ENCODE results near the gene RAET1L. TPM values are rescaled to one million over a fixed set of nuclear protein-coding genes. Genes with fewer than 3 reads are reported as not detected.

The RAET1L gene
- total and polyA plus RNA-seq, 4 experiments from 2014 or later: not detected

DNA sequence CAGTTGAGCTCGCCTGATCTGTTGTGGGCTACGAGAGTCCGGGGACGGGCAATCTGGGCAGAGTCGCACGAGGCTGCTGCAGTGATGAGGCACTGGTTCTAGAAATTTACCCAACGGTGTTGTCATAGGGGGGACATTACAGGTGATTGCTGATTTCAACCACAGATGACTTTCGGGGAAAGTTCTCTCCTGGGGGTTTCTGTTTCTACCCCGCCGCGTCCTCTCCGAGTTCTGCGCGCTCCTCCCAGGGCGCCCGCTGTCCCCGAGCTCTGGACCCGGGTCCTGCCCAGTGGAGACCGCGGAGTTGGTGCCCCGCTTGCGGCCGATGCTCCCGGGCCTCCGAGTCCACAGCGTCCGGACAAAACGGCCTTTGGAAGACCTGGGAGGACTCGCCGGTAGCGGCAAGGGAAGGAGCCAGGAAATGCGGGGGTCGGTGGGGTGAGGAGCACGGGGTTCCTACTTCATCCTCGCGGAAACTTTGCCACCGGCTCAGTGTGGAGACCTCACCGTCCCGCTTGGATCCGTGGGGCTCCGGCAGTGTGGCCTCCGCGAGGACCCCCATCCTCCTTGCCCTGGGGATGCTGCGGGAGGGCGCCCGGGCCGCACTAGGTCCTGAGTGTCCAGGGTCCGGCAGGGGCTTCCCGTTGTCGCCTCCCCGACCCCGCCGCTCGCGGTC, 12.3 kb upstream of the RAET1L start:
- H3K36me3 Mint-ChIP-seq: no peaks in the 10 kb centered on the region
- H3K9me3 Mint-ChIP-seq: peaks cover 0 to 3% (median 0%) of the 10 kb centered on the region in 8 donors
- no peaks in the 10 kb centered on the region for H3K36me3 ChIP-seq (ENCODE audit: insufficient read depth, low read length)
- H3K4me1 ChIP-seq (ENCODE audit: insufficient read depth, low read length): peaks cover 16% of the 10 kb centered on the region
- ChIA-PET POLR2A (ENCODE audit: partially characterized antibody) (no interaction called here), CTCF (ENCODE audit: partially characterized antibody) (no interaction called here)
- H3K9me3 ChIP-seq (ENCODE audit: control insufficient read depth in 1 of 2, low read length in 2 of 2): no peaks in the 10 kb centered on the region
- H3K27ac Mint-ChIP-seq: no peak overlapping the region
- H3K27ac ChIP-seq (ENCODE audit: low read depth, low read length): no peak overlapping the region
- peaks cover 9 to 19% (median 14%) of the 10 kb centered on the region in 4 donors for H3K4me1 Mint-ChIP-seq
- no peak for DNase-seq
- H3K4me3 ChIP-seq (ENCODE audit: low read length in 2 of 2): peak overlapping the region in 1 of 2 donors; percentile 17
- intact Hi-C loops (cut with micrococcal nuclease): no loop called here
- H3K4me3 Mint-ChIP-seq: peak overlapping the region in 7 of 8 donors; percentile 63 to 85 (median 79)
- peaks cover 42% of the 10 kb centered on the region for H3K27me3 ChIP-seq (ENCODE audit: insufficient read depth, low read length)
- peaks cover 52 to 69% of the 10 kb centered on the region in 2 donors for H3K27me3 Mint-ChIP-seq

DNA sequence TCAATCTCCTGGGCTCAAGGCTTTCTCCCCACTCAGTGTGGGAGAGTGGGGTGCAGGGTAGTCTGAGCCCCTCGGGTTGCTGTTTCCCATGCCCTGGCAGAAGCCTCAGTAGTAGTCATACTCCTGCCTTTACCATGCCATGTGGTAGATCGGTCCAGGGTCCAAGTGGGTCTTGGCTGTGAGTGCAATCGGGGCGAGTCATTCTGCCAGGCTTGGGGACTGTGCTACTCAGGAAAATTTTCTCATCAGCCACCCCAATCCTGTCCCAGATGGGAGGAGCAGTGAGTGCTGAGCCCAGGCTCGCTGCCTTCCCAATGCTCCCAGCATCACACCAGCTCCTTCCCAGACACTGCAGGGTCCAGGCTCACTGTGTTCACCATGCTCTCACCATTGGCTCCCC, 10.7 kb upstream of the RAET1L start:
- Histone ChIP-seq H3K4me3 (ENCODE audit: low read length in 2 of 2) (no peak overlapping the region), H3K36me3 (ENCODE audit: insufficient read depth, low read length) (no peaks in the 10 kb centered on the region)
- H3K36me3 Mint-ChIP-seq: no peaks in the 10 kb centered on the region

DNA sequence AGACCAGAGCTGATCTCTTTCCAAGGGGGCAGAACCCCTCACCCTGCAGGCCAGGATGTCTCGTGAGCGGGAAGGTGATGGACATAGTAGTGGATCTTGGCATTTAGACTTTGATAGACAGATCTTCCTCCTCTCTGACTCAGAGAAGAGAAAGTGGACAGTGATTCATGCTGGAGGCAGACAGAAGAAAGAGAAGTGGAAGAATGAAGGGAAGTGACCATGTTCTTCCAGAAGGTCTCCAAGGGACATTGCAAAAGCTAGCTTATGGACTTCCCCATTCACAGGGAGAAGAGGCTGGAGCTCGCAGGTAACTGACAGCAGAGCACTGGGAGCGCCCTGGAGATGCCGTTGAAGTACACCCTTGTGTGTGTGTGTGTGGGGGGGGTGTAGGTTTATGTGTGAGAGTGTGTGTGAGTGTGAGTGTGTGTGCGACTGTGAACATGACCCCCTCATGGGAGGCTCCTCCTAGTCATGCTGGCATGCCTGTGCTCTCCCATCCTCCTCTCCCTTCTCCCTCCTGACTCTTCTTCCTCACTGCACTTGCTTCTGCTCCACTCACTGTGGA, 8.0 kb upstream of the RAET1L start:
- Mint-ChIP-seq H3K4me3 (no peak overlapping the region), H3K4me1 (peaks cover 6 to 13% (median 9%) of the 10 kb centered on the region in 4 donors), H3K9me3 (no peaks in the 10 kb centered on the region), H3K27ac (no peak overlapping the region), H3K36me3 (no peaks in the 10 kb centered on the region), H3K27me3 (peaks cover 22 to 36% of the 10 kb centered on the region in 2 donors)
- Histone ChIP-seq H3K4me3 (ENCODE audit: low read length in 2 of 2) (no peak overlapping the region), H3K36me3 (ENCODE audit: insufficient read depth, low read length) (no peaks in the 10 kb centered on the region), H3K4me1 (ENCODE audit: insufficient read depth, low read length) (peaks cover 14% of the 10 kb centered on the region), H3K27ac (ENCODE audit: low read depth, low read length) (no peak overlapping the region), H3K9me3 (ENCODE audit: control insufficient read depth in 1 of 2, low read length in 2 of 2) (no peaks in the 10 kb centered on the region), H3K27me3 (ENCODE audit: insufficient read depth, low read length) (peaks cover 29% of the 10 kb centered on the region)
- POLR2A ChIA-PET (ENCODE audit: partially characterized antibody): no interaction called here
- intact Hi-C loops (cut with micrococcal nuclease): no loop called here
- no peak for DNase-seq
- CTCF ChIA-PET (ENCODE audit: partially characterized antibody): interaction anchor here (1.1 kb wide), 1 partner anchor 21 kb away, joined by 4 read pairs; no protein-coding TSS in a partner anchor

More for the DNA sequence above, 10.7 kb upstream of the RAET1L start:
- ChIA-PET CTCF (ENCODE audit: partially characterized antibody) (no interaction called here), POLR2A (ENCODE audit: partially characterized antibody) (no interaction called here)
- Mint-ChIP-seq H3K4me1 (peaks cover 9 to 19% (median 14%) of the 10 kb centered on the region in 4 donors), H3K27me3 (peaks cover 43 to 54% of the 10 kb centered on the region in 2 donors), H3K4me3 (no peak overlapping the region), H3K9me3 (peaks cover 0 to 3% (median 0%) of the 10 kb centered on the region in 8 donors), H3K27ac (no peak overlapping the region)
- Histone ChIP-seq H3K27ac (ENCODE audit: low read depth, low read length) (no peak overlapping the region), H3K4me1 (ENCODE audit: insufficient read depth, low read length) (peaks cover 16% of the 10 kb centered on the region), H3K27me3 (ENCODE audit: insufficient read depth, low read length) (peaks cover 38% of the 10 kb centered on the region), H3K9me3 (ENCODE audit: control insufficient read depth in 1 of 2, low read length in 2 of 2) (no peaks in the 10 kb centered on the region)
- intact Hi-C loops (cut with micrococcal nuclease): no loop called here
- DNase-seq: no peak

DNA sequence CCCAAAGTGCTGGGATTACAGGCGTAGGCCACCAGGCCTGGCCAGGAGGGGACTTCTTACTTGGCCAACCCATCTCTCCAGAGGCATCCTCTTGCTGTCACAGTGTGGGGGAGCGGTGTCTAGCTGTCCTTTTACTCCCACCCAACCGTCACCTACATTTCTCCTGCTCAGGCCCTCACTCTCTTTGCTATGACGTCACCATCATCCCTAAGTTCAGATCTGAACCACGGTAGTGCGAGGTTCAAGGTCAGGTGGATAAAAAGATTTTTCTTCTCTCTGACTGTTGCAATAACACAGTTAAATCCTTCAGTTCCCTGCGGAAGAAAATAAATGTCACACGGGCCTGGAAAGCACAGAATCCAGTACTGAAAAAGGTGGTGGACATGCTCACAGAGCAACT, 7.3 kb upstream of the RAET1L start:
- Mint-ChIP-seq H3K4me1 (peaks cover 6 to 9% (median 8%) of the 10 kb centered on the region in 4 donors), H3K4me3 (no peak overlapping the region), H3K36me3 (no peaks in the 10 kb centered on the region), H3K9me3 (no peaks in the 10 kb centered on the region), H3K27me3 (peaks cover 24 to 41% of the 10 kb centered on the region in 2 donors), H3K27ac (no peak overlapping the region)
- ChIA-PET CTCF (ENCODE audit: partially characterized antibody) (interaction anchor here (1.1 kb wide), 1 partner anchor 22 kb away, joined by 4 read pairs; no protein-coding TSS in a partner anchor), POLR2A (ENCODE audit: partially characterized antibody) (no interaction called here)
- H3K27ac ChIP-seq (ENCODE audit: low read depth, low read length): no peak overlapping the region
- H3K36me3 ChIP-seq (ENCODE audit: insufficient read depth, low read length): no peaks in the 10 kb centered on the region
- H3K4me1 ChIP-seq (ENCODE audit: insufficient read depth, low read length): peaks cover 7% of the 10 kb centered on the region
- intact Hi-C loops (cut with micrococcal nuclease): no loop called here
- no peak for DNase-seq
- peaks cover 29% of the 10 kb centered on the region for H3K27me3 ChIP-seq (ENCODE audit: insufficient read depth, low read length)
- H3K4me3 ChIP-seq (ENCODE audit: low read length in 2 of 2): no peak overlapping the region
- no peaks in the 10 kb centered on the region for H3K9me3 ChIP-seq (ENCODE audit: control insufficient read depth in 1 of 2, low read length in 2 of 2)

DNA sequence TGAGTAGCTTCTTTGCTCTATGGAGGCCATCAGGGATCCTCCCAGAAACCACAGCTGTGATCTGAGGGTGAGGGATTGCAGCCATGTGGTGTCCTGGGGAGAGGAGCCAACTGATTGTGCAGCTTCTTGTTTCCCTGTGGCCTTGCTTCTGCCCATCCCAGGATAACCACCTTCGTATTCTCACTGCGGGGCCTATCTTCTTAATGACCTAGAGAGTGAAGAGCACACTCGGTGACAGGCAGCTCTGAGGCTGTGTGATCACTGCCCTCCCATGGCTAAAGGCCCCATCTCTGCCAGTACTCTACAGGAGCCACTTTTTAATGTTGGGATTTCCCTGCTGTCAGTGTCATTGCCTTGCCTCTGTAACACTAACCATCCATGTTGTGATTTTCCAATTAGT, 5.3 kb upstream of the RAET1L start:
- intact Hi-C loops (cut with micrococcal nuclease): no loop called here

DNA sequence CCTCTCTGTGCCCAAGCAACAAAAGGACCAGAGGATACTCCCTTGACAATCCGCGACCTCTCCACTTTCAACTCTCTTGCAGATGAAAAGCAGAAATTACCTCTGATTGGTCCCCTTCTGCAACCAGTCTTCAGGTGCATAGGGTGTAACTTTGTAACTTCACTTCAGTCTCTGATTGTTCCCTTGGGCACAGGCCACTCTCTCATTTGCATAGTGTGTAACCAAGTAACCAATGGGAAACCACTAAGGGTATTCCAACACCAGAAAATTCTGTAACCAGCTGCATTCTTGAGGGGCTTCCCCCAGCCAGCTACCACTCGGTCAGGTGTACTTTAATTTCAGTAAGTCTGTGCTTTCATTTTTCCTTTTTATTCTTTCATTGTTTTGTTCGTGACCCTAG, 4.4 kb upstream of the RAET1L start:
- CTCF ChIA-PET (ENCODE audit: partially characterized antibody): no interaction called here
- Mint-ChIP-seq H3K9me3 (no peaks in the 10 kb centered on the region), H3K36me3 (no peaks in the 10 kb centered on the region), H3K27me3 (peaks cover 25 to 43% of the 10 kb centered on the region in 2 donors), H3K27ac (no peak overlapping the region), H3K4me1 (peaks cover 4 to 14% (median 8%) of the 10 kb centered on the region in 4 donors), H3K4me3 (no peak overlapping the region)
- intact Hi-C loops (cut with micrococcal nuclease): no loop called here
- DNase-seq: no peak
- Histone ChIP-seq H3K27ac (ENCODE audit: low read depth, low read length) (no peak overlapping the region), H3K9me3 (ENCODE audit: control insufficient read depth in 1 of 2, low read length in 2 of 2) (no peaks in the 10 kb centered on the region), H3K36me3 (ENCODE audit: insufficient read depth, low read length) (no peaks in the 10 kb centered on the region), H3K4me3 (ENCODE audit: low read length in 2 of 2) (no peak overlapping the region), H3K4me1 (ENCODE audit: insufficient read depth, low read length) (peaks cover 7% of the 10 kb centered on the region), H3K27me3 (ENCODE audit: insufficient read depth, low read length) (peaks cover 20% of the 10 kb centered on the region)
- POLR2A ChIA-PET (ENCODE audit: partially characterized antibody): no interaction called here

More for the DNA sequence above, 5.3 kb upstream of the RAET1L start:
- no peaks in the 10 kb centered on the region for H3K9me3 ChIP-seq (ENCODE audit: control insufficient read depth in 1 of 2, low read length in 2 of 2)
- H3K4me3 Mint-ChIP-seq: no peak overlapping the region
- no peaks in the 10 kb centered on the region for H3K36me3 ChIP-seq (ENCODE audit: insufficient read depth, low read length)
- peaks cover 0 to 6% (median 3%) of the 10 kb centered on the region in 4 donors for H3K4me1 Mint-ChIP-seq
- POLR2A ChIA-PET (ENCODE audit: partially characterized antibody): no interaction called here
- no peak overlapping the region for H3K27ac ChIP-seq (ENCODE audit: low read depth, low read length)
- peaks cover 24 to 42% of the 10 kb centered on the region in 2 donors for H3K27me3 Mint-ChIP-seq
- DNase-seq: no peak
- H3K36me3 Mint-ChIP-seq: no peaks in the 10 kb centered on the region
- no peak overlapping the region for H3K27ac Mint-ChIP-seq
- H3K27me3 ChIP-seq (ENCODE audit: insufficient read depth, low read length): peaks cover 19% of the 10 kb centered on the region
- peaks cover 2% of the 10 kb centered on the region for H3K4me1 ChIP-seq (ENCODE audit: insufficient read depth, low read length)
- CTCF ChIA-PET (ENCODE audit: partially characterized antibody): no interaction called here
- H3K9me3 Mint-ChIP-seq: no peaks in the 10 kb centered on the region
- no peak overlapping the region for H3K4me3 ChIP-seq (ENCODE audit: low read length in 2 of 2)

DNA sequence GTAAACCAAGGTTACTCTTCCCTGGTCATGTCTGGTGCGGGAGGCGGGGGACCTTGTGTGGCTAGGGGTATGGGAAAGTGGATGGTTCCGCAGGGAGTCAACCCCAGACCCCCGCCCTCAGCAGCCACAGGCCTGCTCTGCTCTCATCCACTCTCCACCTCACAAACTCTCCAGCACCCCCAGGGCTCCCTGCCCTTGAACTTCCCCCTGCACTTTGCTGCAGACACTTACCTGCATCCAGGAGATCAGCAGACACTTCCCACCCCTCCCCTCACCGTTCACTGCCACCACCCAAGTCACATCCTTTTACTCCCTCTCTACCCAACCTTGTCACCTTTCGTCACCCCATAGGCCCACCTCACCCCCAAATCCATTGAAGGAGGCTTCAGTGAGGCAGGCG, 3.9 kb upstream of the RAET1L start:
- Mint-ChIP-seq H3K36me3 (no peaks in the 10 kb centered on the region), H3K27ac (no peak overlapping the region), H3K4me3 (no peak overlapping the region), H3K9me3 (no peaks in the 10 kb centered on the region), H3K4me1 (peaks cover 4 to 17% (median 8%) of the 10 kb centered on the region in 4 donors), H3K27me3 (peaks cover 24 to 45% of the 10 kb centered on the region in 2 donors)
- no peak overlapping the region for H3K27ac ChIP-seq (ENCODE audit: low read depth, low read length)
- ChIA-PET POLR2A (ENCODE audit: partially characterized antibody) (no interaction called here), CTCF (ENCODE audit: partially characterized antibody) (no interaction called here)
- peaks cover 7% of the 10 kb centered on the region for H3K4me1 ChIP-seq (ENCODE audit: insufficient read depth, low read length)
- no peak for DNase-seq
- H3K27me3 ChIP-seq (ENCODE audit: insufficient read depth, low read length): peaks cover 20% of the 10 kb centered on the region
- H3K4me3 ChIP-seq (ENCODE audit: low read length in 2 of 2): no peak overlapping the region
- H3K9me3 ChIP-seq (ENCODE audit: control insufficient read depth in 1 of 2, low read length in 2 of 2): no peaks in the 10 kb centered on the region
- H3K36me3 ChIP-seq (ENCODE audit: insufficient read depth, low read length): no peaks in the 10 kb centered on the region
- intact Hi-C loops (cut with micrococcal nuclease): no loop called here
